ENCODE data around the gene OR6Y1. TPM values are rescaled to one million over a fixed set of nuclear protein-coding genes. Genes with fewer than 3 reads are reported as not detected.

Gene OR6Y1
- total RNA-seq (ENCODE audit: unreplicated experiment) = not detected
- long read RNA-seq = 0 reads

- Mint-ChIP-seq H3K4me1 (ENCODE audit: low read depth, unreplicated experiment) (peaks cover 4% of the 10 kb centered on the region), H3K4me3 (ENCODE audit: unreplicated experiment) (no peak within 1 kb of the TSS), H3K27ac (ENCODE audit: unreplicated experiment) (no peak within 1 kb of the TSS), H3K36me3 (ENCODE audit: unreplicated experiment) (no peaks in the 10 kb centered on the region), H3K9me3 (ENCODE audit: unreplicated experiment) (no peaks in the 10 kb centered on the region), H3K27me3 (ENCODE audit: unreplicated experiment) (no peaks in the 10 kb centered on the region)
- no peak for DNase-seq
- no peak for TF ChIP-seq CTCF (IDR thresholded peaks at IDR 0.05; ENCODE audit: partially characterized antibody, unreplicated experiment)
Measured at GRCh38 chr1:158554352-158554751, at the start of gene OR6Y1. Gene OR6Y1 (minus strand): TSS chr1:158554405. CDS start chr1:158548105, 6,300 bp downstream.

GRCh38 chr1:158600735-158601134 lies 46.5 kb upstream of the OR6Y1 start:
- peaks cover 6% of the 10 kb centered on the region for H3K27me3 Mint-ChIP-seq (ENCODE audit: unreplicated experiment)
- peaks cover 4% of the 10 kb centered on the region for H3K36me3 Mint-ChIP-seq (ENCODE audit: unreplicated experiment)
- DNase-seq = no peak
- H3K4me3 Mint-ChIP-seq (ENCODE audit: unreplicated experiment) = no peak overlapping the region
- H3K9me3 Mint-ChIP-seq (ENCODE audit: unreplicated experiment) = no peaks in the 10 kb centered on the region
- no peak for TF ChIP-seq CTCF (IDR thresholded peaks at IDR 0.05; ENCODE audit: partially characterized antibody, unreplicated experiment)
- no peak overlapping the region for H3K27ac Mint-ChIP-seq (ENCODE audit: unreplicated experiment)
- H3K4me1 Mint-ChIP-seq (ENCODE audit: low read depth, unreplicated experiment) = no peaks in the 10 kb centered on the region

- no peak for TF ChIP-seq CTCF (IDR thresholded peaks at IDR 0.05; ENCODE audit: partially characterized antibody, unreplicated experiment)
- DNase-seq = no peak
- Mint-ChIP-seq H3K36me3 (ENCODE audit: unreplicated experiment) (no peaks in the 10 kb centered on the region), H3K27me3 (ENCODE audit: unreplicated experiment) (no peaks in the 10 kb centered on the region), H3K27ac (ENCODE audit: unreplicated experiment) (no peak overlapping the region), H3K4me1 (ENCODE audit: low read depth, unreplicated experiment) (no peaks in the 10 kb centered on the region), H3K9me3 (ENCODE audit: unreplicated experiment) (no peaks in the 10 kb centered on the region), H3K4me3 (ENCODE audit: unreplicated experiment) (no peak overlapping the region)
Measured at GRCh38 chr1:158586942-158587341, 32.7 kb upstream of the OR6Y1 start.

GRCh38 chr1:158583962-158584361 lies 29.8 kb upstream of the OR6Y1 start:
- H3K27ac Mint-ChIP-seq (ENCODE audit: unreplicated experiment) = no peak overlapping the region
- H3K36me3 Mint-ChIP-seq (ENCODE audit: unreplicated experiment) = no peaks in the 10 kb centered on the region
- no peak for DNase-seq
- H3K9me3 Mint-ChIP-seq (ENCODE audit: unreplicated experiment) = no peaks in the 10 kb centered on the region
- no peaks in the 10 kb centered on the region for H3K27me3 Mint-ChIP-seq (ENCODE audit: unreplicated experiment)
- no peaks in the 10 kb centered on the region for H3K4me1 Mint-ChIP-seq (ENCODE audit: low read depth, unreplicated experiment)
- TF ChIP-seq CTCF (IDR thresholded peaks at IDR 0.05; ENCODE audit: partially characterized antibody, unreplicated experiment) = no peak
- no peak overlapping the region for H3K4me3 Mint-ChIP-seq (ENCODE audit: unreplicated experiment)

- H3K27ac Mint-ChIP-seq (ENCODE audit: unreplicated experiment) = no peak within 1 kb of the TSS
- no peaks in the 10 kb centered on the region for H3K27me3 Mint-ChIP-seq (ENCODE audit: unreplicated experiment)
- H3K4me3 Mint-ChIP-seq (ENCODE audit: unreplicated experiment) = no peak within 1 kb of the TSS
- H3K4me1 Mint-ChIP-seq (ENCODE audit: low read depth, unreplicated experiment) = no peaks in the 10 kb centered on the region
- TF ChIP-seq CTCF (IDR thresholded peaks at IDR 0.05; ENCODE audit: partially characterized antibody, unreplicated experiment) = no peak
- no peaks in the 10 kb centered on the region for H3K36me3 Mint-ChIP-seq (ENCODE audit: unreplicated experiment)
- DNase-seq = no peak
- no peaks in the 10 kb centered on the region for H3K9me3 Mint-ChIP-seq (ENCODE audit: unreplicated experiment)
Measured at GRCh38 chr1:158579733-158580132, 25.5 kb upstream of the OR6Y1 start, which contains the start of gene OR10X1. Gene OR10X1 (minus strand): TSS chr1:158579899. CDS start chr1:158579899, 0 bp downstream.

Measured in glutamatergic neuron (in vitro differentiated cells).